Forelimb muscle (tissue), 1 donor: ENCODE measurements around the gene ALOX12B. TPM values are rescaled to one million over a fixed set of nuclear protein-coding genes. Genes with fewer than 3 reads are reported as not detected.
A peak's percentile ranks its signal among the peaks of the same experiment; 100 is the strongest.

Experiments
- DNase-seq: peaks from one replicate; pipeline ENCODE4 v3.0.0-alpha.2; 2013; ENCODE audit warnings: low read depth
- polyA plus RNA-seq: library from polyadenylated mRNA; unstranded; fragments of 120-200 nt; gene quantifications from one replicate; pipeline ENCODE4 v1.2.1, GENCODE V29; 2013; ENCODE audit not compliant: insufficient read length

ALOX12B gene
- polyA plus RNA-seq: not detected

DNA sequence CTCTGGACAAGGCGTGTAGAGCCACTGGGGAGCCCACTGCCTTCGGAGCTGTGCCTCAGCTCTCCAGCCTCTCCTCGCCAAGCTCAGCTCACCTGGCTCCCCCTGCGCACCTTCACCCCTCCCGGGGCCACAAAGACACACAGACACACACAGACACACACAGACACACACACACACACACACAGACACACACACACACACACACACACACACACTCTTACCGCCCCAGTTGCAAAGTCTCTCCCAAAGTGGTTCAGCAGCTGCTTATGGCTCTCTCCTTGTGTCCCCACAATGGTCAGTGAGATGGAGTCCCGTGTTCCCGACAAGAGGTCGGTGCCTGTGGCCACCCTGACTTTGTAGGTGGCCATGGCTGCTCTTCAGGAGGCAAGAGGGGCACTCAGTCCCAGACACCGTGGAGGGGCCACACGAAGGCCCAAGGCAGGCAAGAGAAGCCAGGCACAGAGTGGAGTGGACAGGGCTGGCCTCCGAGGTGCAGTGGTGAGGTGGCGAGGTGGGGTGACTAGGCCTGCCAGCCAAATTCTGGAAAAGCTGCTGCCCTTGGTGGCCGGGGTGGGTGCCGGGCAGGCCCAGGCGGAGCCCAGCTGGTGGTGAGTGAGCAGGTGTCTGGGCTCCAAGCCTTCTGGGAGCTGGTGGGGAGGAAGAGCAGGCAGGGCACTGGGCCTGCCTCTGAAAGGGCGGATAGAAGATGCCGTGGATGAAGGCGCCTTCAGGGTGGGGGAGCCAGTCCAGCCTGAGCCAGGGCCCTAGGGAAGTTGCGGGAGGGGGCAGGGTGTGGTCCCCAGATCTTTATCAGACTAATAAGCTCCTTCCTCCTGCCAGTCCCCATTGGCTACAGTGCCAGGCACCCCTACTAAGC is at the start of gene ALOX12B:
Gene ALOX12B, minus strand, starts transcription at position 642 of the 877 bp plus-strand sequence. Its CDS starts 274 bp downstream, at position 368.
- no peak for DNase-seq

DNA sequence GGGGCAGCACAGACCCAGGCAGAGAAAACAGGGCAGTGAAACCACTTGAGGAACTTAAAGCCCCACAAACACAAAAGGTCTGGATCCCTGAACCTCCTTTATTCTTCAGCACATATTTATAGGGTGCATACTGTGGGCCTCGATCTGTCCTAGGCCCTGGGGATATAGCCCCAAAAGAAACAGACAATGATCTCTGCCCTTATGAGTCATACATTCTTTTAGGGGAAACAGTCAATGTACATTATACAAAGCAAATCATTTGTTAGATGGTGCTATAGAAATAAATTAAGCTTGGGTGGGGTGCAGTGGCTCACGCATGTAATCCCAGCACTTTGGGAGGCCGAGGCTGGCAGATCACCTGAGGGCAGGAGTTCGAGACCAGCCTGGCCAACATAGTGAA is 46.4 kb upstream of the ALOX12B start:
- no peak for DNase-seq

DNA sequence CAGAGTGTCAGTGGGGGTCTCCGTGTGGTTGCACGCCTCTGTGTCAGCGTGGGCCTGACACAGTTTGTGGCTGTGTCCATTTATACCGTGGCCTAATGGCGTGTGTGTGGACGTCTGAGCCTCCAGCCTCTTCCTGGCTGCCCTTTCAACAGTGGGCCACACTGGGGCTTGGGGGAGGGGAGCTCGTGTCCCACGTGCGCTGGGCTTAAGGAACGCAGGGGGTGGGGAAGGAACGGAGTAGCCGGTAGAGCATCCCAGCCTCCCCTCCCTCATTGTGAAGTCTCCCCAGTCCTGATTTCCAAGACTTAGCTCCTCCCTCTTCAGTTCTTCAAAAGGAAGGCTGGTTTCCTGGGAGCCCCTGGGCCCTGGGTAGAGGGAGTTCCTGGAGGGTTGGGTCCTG is 45.9 kb upstream of the ALOX12B start:
- DNase-seq: no peak

DNA sequence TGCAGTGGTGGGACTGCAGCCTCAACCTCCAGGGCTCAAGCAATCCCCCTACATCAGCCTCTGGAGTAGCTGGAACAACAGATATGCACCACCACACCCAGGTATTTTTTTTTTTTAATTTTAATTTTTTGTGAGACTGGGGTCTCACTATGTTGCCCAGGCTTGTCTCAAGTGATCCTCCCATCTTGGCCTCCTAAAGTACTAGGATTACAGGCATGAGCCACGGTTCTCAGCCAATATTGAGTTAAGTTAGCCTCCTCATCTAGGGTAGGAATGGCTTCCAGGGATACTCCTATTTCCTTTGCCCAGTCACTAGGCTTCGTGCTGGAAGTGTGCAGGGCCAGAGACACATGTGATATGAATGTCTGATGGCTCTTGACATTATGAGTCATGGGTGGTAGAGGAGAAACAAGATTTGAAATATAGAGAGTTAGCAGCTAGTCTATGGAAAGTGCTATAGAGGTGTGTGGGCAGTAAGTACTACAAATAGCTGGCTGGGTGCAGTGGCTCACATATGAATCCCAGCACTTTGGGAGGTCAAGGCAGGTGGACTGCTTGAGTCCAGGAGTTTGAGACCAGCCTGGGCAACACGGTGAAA is 44.4 kb upstream of the ALOX12B start:
- no peak for DNase-seq

DNA sequence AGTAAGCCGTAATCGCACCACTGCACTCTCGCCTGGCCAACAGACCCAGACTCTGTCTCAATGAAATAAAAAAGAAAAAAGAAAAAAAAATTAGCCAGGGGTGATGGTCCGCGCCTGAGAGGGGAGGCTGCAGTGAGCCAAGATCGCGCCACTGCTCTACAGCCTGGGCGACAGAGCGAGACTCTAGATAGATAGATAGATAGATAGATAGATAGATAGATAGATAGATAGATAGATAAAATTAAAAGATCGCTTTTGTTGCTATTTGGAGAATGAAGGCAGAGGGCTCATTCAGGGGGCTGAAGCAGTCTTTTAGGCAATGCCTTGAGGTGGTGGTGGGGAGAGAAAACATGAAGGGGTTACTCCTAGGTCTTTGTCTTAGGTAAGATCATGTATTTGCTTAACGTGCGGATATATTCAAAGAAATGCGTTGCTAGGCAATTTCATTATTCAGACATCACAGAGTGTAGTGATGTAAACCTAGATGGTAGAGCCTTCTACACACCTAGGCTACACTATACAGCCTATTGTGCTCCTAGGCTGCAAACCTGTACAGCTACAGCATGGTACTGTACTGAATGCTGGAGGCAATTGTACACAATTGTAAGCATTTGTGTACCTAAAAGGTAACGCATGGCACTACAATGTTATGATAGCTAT is 40.7 kb upstream of the ALOX12B start:
- no peak for DNase-seq

DNA sequence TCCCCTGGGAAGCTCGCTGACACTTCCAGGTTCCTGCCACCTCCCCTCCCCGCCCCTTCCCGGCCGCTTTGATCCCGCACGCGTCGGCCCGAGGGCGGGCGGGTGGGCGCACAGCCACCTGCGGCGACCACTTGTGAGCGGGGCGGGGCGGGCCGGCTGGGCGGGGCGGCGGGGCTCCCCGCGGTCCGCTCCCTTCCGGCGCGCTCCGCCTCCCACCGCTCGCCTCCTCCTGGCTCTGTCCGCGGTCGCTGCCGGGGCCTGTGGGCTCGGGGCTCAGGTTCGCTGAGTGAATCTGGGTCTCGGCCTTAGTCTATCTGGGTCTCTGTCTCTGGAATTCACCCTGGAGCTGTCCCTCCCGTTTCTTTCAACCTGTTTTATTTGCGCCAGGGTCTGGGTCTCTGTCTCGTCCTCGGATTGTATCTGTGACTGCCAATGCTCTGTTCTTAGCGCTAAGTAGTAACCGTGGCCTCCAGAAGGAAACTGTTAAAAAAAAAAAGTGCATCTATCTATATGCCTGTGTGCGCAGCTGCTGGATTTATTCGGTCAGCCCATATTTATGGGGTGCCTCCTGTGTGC is 39.1 kb upstream of the ALOX12B start:
- DNase-seq: no peak

DNA sequence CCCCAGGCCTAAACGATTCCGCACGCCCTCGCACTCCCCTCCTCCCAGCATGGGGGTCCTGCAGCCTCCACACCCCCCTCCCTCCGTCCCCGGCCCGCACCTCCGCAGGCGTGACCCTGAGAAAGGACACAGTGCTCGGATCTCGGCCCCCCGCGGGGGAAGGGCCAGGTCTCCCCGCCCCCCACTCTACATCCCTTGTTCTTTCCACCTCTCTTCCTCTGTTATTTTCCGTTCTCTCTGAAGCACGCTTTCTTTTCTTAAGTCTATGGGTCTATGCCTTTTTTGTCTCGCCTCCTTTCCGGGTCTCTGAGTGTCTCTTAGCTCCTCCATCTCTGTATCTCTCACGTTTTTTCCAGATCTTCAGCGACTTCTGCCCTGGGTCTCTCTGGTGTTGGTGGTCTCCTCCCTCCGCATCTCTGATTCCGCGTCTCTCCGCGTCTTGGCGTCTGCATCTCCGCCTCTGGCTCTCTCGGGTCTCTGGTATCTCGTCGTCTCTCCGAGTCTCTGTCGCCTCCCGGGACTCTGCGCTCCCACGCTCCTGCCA is 38.5 kb upstream of the ALOX12B start:
- DNase-seq: no peak

DNA sequence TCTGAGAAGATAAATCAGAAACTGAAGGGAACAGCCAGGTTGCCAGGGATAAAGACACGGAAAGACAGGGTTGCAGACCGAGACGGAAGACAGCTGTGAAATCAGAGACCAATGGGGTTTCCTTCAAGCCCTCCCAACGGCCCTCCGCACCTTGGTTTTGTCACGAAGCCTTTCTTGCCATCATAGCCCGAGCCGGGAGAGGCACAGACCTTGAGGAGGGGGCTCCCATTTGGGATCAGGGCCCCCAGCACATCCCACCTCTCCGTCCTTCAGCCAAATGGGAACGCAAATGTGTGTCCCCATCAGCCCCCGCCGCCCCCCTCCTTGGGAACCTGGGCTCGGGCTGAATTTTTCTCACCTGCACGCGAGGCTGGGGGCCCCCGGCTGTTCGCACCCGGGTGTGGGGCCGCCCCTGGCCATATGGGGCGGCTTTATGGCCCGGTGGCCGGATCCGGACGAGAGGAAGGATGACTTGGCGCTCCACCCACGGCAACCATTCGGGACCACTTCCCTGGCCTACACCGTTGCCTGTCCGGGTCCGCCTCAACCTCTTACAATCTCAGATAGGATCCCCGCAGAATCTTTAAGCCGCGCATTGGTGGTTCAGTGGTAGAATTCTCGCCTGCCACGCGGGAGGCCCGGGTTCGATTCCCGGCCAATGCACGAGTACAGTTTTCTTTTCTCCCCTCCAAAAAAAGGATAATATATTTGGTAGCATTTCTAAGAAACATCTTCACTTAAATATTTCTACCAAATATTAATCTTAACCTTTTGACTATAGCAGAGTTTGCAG is 37.8 kb upstream of the ALOX12B start:
- DNase-seq: no peak

DNA sequence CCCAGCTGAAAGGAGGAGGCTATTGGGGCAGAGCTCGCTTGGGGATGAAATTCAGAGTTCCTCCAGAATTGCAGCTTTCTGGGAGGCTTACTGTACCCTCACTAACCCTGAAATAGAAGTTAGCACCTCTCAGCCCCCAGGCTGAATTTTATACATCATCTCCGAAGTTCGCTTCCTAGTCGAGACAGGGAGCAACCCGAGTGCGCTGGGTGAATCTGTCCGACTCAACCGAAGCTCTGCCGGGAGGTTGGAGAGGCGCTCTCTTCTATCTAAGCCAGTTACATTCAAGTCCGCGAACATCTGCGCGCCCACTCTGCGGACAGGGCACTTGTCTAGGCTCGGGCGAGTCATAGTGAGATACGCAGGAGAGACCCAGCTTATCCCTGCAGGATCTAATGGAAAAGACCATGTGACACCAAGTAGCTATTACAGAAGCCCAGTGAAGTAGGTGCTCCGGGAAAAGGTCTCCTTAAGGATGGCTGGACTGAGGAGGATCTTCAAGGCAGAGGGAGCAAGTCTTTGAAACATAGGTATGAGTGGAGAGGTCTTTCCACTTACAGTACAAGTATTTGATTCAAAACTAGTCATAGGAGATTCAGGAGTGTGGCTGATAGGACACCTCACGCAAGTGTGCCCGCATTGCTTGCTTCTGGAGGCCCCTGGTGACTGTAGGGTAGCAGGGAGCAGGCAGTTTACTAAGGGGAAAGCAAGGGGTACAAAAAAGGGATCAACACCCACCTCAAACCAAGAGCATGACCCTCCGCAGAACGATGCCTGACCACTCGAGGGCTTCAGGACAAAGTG is 37.0 kb upstream of the ALOX12B start:
- DNase-seq: no peak

DNA sequence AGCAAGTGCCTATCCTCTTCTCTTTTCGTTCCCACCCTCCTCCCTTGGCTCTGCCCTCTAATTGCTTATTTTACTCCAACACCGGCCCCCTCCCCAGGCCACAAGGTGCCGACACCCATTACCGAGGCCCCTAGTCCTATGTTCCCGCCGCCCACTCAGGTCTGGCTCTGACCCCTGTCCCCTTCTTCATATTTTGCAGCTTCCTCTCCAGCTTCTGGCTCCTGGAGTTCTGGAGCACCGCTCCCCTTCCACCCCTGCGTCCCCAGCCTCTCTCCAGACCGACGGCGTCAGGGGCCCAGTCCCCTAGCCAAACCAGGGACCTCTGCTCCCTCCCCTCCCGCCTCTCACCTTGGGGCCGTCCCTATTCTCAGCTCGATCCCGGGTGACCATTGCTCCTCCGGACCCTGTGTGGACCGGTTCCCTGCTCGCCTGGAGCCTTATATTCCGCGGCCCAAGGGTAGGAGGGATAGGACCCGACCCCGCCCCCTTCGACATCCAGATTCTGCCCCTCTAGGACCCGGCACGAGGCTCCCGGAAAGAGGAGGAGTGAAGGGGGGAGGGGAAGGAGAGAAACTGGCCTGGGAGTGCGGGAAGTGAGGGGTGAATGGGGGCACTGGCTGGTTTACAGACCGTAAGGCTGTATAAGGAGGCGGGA is 36.3 kb upstream of the ALOX12B start, which contains the start of gene HES7:
Gene HES7, minus strand, starts transcription at position 412 of the 655 bp plus-strand sequence. Its CDS starts 22 bp downstream, at position 390.
- no peak for DNase-seq

DNA sequence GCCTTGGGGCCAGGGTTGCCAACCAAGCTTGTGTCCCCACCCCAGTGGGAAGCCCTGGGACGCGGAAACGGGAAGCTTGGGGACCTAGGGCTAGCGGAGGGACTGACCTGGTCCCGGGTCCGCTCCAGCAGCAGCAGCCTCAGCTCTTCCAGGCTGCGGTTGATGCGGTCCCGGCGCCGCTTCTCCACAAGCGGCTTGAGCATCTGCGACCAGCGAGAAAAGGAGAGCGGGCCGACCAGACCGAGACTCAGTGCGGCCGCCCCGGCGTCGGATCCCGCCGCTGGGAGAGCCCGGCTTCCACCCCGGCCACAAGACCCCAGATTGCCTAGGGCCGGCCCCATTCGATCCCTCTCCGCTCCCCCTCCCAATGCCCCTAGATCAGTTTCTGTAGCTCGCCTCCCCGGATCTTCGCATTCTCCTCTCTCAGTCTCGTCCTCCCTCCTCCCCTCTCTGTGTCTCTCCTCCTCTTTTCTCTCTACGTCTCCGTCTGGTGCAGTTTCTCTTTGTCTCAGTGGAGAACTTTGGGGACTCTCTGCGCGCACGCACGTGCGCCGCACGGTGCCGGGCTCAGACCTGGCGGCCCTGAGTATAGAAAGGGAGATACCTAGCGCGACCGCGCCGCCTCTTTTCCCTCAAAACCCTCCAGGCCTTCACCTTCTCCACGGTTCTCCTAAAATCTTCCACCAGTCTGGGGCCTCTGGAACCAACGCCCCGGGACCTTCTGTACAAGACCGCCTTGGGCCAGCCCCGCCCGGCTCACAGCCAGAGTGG is 35.6 kb upstream of the ALOX12B start:
- DNase-seq: no peak

DNA sequence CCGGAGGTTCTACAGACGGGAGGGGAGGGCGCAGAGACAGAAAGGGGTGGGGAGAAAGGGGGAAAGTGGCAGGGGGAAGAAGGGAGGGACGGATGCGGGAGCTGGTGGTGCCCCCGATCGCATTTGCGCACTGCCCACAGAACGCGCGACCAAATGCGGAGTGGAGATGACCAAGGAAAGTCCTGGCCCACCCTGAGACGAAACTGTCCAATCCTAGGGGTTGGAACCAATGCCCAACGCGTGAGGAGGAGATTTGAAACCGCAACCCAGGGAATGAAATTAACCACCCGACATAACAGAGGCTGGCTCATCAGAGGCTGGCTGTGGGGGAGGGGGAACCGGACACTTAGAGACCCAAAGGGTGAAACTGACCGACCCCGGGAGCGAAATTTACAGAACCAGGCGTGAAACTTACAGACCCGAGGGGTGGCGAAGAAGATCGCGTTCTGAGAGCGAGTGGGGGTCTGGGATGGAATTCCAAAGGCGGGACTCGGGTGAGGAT is 35.0 kb upstream of the ALOX12B start:
- DNase-seq: no peak

DNA sequence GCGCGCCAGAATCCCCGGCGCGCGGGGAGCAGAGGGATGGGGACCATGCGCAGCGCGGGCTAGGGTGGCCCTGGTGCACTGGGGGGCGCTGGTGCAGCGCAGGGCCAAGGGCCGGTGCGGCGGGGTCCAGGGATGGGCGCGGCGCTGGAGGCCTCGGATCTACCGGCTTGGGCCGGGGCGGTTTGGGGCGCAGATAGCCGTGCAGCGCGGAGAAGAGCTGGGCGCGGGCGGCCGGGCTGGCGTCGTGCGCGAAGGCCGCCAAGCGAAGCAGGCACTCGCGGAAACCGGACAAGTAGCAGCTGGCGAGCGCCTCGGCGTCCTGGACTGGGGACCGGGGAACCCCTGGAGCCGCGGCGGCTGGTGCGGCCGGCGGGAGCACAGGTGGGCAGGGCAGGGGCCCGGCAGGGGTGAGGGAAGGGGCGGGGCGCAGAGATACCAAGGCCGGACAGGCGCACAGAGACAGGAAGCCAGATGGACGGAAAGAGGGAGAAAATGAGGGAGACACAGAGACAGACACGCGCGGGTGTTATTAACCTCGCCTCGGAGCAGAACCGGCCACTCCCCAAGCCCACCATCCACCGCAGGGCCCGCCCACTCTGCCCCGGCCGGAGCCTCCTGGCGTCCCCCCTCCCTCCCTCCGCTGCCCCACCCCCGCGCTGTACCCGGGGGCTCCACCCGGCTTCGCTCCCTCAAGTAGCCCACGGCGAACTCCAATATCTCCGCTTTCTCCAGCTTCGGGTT is 34.3 kb upstream of the ALOX12B start:
- DNase-seq: no peak

DNA sequence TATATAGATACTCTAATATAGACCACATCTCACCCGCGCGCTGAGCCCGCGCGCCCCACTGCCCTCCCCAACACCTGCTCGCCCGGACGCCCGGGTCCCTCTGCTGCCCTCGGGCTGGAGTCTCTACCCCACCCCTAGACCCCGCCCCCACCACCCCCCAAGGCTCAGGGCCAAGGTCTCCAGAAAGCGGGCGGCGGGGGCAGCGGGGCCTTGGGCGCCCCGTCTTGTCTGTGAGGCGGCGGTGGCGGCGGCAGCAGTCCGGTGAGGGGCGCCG is 33.8 kb upstream of the ALOX12B start:
- DNase-seq: no peak

DNA sequence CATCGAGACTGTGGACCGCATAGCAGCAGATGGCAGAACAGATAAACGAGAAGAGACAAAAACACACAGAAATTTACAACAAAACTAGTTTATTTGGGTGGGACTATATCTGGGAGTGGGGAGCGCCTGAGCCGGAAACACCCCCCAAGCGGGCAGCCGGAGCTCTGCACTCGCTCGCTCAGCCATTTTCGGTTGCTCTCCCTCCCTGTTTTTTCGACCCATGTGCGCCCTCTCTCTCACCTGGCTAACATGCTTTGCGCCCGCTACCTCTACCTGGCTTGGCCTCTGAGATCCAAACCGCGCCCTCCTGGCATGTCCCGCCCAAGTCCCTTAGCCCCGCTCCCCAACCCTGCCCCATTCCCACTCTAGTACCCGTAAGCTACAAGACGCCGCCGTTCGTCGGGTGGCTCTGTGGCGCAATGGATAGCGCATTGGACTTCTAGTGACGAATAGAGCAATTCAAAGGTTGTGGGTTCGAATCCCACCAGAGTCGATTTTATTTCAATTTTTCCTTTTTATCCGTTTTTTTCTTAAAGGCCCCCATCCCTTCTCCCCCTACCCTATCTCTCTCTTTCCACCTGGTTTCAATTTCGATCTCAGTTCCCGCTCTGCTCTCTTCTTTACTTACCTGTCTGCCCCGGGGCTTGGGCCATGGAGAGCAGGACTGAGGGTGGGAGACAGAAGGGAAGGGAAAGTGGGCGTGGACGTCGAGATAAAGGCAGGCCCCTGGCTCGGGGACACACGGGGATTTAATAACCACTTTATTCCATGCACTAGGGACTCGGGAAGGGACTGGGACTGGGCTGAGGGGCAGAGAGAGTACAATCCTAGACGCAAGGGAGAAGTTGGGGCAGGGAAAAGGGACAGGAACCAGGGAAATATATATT is 33.2 kb upstream of the ALOX12B start:
- DNase-seq: no peak

DNA sequence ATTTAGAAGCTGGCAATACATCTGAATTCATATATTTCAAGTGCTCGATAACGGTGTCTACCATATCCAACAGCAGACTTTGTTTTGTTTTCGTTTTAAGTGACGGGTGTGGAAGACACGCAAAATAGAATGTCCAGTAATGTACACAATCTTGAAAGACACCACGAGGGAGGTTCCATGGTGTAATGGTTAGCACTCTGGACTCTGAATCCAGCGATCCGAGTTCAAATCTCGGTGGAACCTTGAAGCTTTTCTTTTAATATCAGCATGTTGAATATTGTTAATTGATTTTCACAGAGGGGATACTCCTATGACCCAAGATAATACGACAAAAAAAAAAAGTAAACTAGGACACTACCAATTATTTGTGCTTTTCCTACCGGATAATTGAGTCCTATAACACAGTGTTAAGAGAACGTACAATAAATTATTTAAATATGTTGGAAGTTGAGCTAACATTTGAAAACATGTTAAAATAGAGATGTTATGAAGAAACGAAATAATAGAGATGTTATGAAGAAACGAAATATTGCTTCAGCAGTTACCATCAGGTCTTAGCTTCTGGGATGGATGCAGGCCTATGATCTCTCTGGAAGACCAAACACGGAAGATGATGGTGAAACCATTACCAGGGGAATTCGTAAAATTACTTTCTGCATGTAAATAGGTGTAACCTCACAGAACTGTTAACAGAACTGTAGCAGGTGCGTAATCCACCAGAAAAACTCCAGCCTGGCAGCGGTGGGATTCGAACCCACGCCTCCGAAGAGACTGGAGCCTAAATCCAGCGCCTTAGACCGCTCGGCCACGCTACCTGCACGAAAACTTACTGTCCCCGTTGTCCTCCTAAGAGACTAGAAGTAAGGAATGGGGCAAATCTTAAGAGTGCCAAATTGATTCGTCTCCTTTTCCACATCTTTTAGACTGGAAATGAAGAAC is 32.3 kb upstream of the ALOX12B start:
- DNase-seq: peak; percentile 96
